HepG2 (cell line): Measurements from ENCODE around the gene ARGLU1. TPM values are rescaled to one million over a fixed set of nuclear protein-coding genes. Genes with fewer than 3 reads are reported as not detected.

ENCODE experiments used
- RCOR2 ChIP-seq: IDR thresholded peaks from 2 replicates; pipeline ENCODE4 v1.6.1; 2016; ENCODE audit warnings: missing biosample characterization, missing genetic modification reagents
- SMYD3 ChIP-seq: sonication (generic); formaldehyde crosslinking; IDR thresholded peaks from 2 replicates; pipeline ENCODE4 v1.8.1; 2023; ENCODE audit warnings: mild to moderate bottlenecking, missing genetic modification reagents
- U2AF2 ChIP-seq: fragments of 200-400 bp; formaldehyde crosslinking; IDR thresholded peaks from 2 replicates; pipeline ENCODE4 v1.6.1; 2017; ENCODE audit warnings: low read depth, mild to moderate bottlenecking, low read length
- ZEB1 ChIP-seq: IDR thresholded peaks from 2 replicates; pipeline ENCODE4 v1.6.1; 2012; ENCODE audit warnings: mild to moderate bottlenecking, low read depth, inconsistent platforms; ENCODE audit not compliant: insufficient replicate concordance
- ZNF737 ChIP-seq: sonication (generic); formaldehyde crosslinking; IDR thresholded peaks from 2 replicates; pipeline ENCODE4 v1.5.0; 2020; ENCODE audit warnings: missing genetic modification reagents, mild to moderate bottlenecking, borderline replicate concordance
- ZNF878 ChIP-seq: sonication (generic); formaldehyde crosslinking; IDR thresholded peaks from 2 replicates; pipeline ENCODE4 v1.8.1; 2023; ENCODE audit warnings: mild to moderate bottlenecking, missing genetic modification reagents, moderate library complexity
- polyA plus RNA-seq, 8 experiments: library from polyadenylated mRNA; depleted of rRNA in 3 of 8; stranded (reverse) in 7 of 8; unstranded in 1 of 8; fragments of >200 nt; fragmentation: Illumina TruSeq in 4 of 8; extraction: Trizol in 4 of 8; gene quantifications; 2 replicates each; pipeline versions ENCODE4 v1.2.1 to v1.2.3, GENCODE V29; 2011 to 2016; ENCODE audit warnings: low read depth in 4 of 8, missing spikeins in 1 of 8, mixed read lengths in 1 of 8; ENCODE audit not compliant: insufficient read depth in 1 of 8
- total RNA-seq, 5 experiments: library from RNA; depleted of rRNA; stranded (reverse); fragments of >200 nt; fragmentation: Illumina TruSeq; extraction: Trizol; gene quantifications; 2 replicates each; pipeline ENCODE4 v1.2.3, GENCODE V29; 2016; ENCODE audit warnings: low read depth in 1 of 5
- TF ChIP-seq, protein P1 (sequence below), 2 experiments: sonication (generic) in 1 of 2; formaldehyde crosslinking in 1 of 2; IDR thresholded peaks; 2 replicates each; pipeline versions ENCODE4 v1.6.1 to v1.9.0; 2014 to 2022; ENCODE audit warnings: antibody characterized with exemption in 1 of 2, borderline replicate concordance in 1 of 2, inconsistent platforms in 1 of 2, low read depth in 1 of 2, missing genetic modification reagents in 1 of 2
- TF ChIP-seq, protein P2 (sequence below): sonication (generic); formaldehyde crosslinking; IDR thresholded peaks from 2 replicates; pipeline ENCODE4 v1.4.0; 2020; ENCODE audit warnings: low read depth, mild to moderate bottlenecking, missing genetic modification reagents
- TF ChIP-seq, protein P3 (sequence below): sonication (generic); formaldehyde crosslinking; IDR thresholded peaks from 2 replicates; pipeline ENCODE4 v1.8.0; 2022; ENCODE audit warnings: mild to moderate bottlenecking, missing genetic modification reagents, moderate library complexity
- TF ChIP-seq, protein P4 (sequence below): sonication (generic); IDR thresholded peaks from 2 replicates; pipeline ENCODE4 v1.6.1; 2016; ENCODE audit warnings: low read depth, borderline replicate concordance
- TF ChIP-seq, protein P5 (sequence below): conservative IDR thresholded peaks from 2 replicates; pipeline ENCODE4 v1.6.1; 2018; ENCODE audit warnings: missing genetic modification reagents

Gene ARGLU1
- total and polyA plus RNA-seq, 2 of the 13 experiments (the other 11 are each of a cell fraction or from before 2014, with no cell fraction given): 47.1 to 70.6 TPM

DNA sequence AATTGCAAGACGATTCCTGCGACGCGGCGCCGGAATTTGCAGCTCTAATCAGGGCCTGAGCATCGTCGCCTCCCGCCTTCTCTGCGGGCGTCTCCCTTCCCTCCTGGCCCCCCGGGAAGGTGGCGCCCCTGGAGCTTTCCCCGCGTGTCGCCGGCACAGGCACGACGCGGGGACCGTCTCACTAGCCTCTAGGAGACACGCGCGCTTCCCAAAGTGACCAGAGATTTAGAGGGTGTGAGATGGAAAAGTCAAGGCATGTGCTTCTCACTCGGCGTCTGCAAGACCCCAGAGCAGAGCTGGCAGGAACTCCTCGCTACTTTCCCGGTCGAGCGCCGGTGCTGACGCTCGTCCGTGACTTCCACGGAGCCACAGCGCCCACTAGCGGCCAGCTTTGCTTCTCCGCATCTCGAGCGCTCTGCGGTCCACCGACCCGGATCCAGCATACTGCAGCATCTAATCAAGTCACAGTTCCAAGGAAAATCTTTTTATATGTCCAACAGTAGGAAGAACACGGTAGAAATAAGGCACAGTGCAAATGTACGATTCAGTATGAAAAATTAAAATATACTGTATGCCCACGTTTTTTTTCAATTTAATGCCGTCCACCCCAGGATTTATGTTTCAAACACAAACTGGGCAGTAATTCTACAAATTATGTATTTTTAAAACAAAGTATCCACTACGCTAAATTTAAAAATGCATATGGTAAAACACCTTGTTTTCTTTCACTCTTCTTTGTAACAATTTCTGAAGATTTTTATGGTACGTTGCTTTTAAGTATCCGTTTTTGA lies 31.5 kb downstream of the ARGLU1 start (continued):
- TF ChIP-seq ZNF878 (CRISPR knock-in tag) (no peak), ZNF737 (CRISPR knock-in tag) (no peak), U2AF2 (no peak), SMYD3 (CRISPR knock-in tag) (no peak), ZEB1 (no peak), RCOR2 (CRISPR knock-in tag) (no peak)
- TF ChIP-seq, protein P1, sequence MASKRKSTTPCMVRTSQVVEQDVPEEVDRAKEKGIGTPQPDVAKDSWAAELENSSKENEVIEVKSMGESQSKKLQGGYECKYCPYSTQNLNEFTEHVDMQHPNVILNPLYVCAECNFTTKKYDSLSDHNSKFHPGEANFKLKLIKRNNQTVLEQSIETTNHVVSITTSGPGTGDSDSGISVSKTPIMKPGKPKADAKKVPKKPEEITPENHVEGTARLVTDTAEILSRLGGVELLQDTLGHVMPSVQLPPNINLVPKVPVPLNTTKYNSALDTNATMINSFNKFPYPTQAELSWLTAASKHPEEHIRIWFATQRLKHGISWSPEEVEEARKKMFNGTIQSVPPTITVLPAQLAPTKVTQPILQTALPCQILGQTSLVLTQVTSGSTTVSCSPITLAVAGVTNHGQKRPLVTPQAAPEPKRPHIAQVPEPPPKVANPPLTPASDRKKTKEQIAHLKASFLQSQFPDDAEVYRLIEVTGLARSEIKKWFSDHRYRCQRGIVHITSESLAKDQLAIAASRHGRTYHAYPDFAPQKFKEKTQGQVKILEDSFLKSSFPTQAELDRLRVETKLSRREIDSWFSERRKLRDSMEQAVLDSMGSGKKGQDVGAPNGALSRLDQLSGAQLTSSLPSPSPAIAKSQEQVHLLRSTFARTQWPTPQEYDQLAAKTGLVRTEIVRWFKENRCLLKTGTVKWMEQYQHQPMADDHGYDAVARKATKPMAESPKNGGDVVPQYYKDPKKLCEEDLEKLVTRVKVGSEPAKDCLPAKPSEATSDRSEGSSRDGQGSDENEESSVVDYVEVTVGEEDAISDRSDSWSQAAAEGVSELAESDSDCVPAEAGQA (IDR thresholded peaks at IDR 0.05; ENCODE audit: low read depth): no peak
- TF ChIP-seq, protein P1 (CRISPR knock-in tag; IDR thresholded peaks at IDR 0.05; ENCODE audit: borderline replicate concordance): no peak
- TF ChIP-seq, protein P2, sequence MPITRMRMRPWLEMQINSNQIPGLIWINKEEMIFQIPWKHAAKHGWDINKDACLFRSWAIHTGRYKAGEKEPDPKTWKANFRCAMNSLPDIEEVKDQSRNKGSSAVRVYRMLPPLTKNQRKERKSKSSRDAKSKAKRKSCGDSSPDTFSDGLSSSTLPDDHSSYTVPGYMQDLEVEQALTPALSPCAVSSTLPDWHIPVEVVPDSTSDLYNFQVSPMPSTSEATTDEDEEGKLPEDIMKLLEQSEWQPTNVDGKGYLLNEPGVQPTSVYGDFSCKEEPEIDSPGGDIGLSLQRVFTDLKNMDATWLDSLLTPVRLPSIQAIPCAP (CRISPR knock-in tag): no peak
- TF ChIP-seq, protein P3, sequence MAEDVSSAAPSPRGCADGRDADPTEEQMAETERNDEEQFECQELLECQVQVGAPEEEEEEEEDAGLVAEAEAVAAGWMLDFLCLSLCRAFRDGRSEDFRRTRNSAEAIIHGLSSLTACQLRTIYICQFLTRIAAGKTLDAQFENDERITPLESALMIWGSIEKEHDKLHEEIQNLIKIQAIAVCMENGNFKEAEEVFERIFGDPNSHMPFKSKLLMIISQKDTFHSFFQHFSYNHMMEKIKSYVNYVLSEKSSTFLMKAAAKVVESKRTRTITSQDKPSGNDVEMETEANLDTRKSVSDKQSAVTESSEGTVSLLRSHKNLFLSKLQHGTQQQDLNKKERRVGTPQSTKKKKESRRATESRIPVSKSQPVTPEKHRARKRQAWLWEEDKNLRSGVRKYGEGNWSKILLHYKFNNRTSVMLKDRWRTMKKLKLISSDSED (CRISPR knock-in tag): no peak
- TF ChIP-seq, protein P4, sequence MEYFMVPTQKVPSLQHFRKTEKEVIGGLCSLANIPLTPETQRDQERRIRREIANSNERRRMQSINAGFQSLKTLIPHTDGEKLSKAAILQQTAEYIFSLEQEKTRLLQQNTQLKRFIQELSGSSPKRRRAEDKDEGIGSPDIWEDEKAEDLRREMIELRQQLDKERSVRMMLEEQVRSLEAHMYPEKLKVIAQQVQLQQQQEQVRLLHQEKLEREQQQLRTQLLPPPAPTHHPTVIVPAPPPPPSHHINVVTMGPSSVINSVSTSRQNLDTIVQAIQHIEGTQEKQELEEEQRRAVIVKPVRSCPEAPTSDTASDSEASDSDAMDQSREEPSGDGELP: no peak
- TF ChIP-seq, protein P5, sequence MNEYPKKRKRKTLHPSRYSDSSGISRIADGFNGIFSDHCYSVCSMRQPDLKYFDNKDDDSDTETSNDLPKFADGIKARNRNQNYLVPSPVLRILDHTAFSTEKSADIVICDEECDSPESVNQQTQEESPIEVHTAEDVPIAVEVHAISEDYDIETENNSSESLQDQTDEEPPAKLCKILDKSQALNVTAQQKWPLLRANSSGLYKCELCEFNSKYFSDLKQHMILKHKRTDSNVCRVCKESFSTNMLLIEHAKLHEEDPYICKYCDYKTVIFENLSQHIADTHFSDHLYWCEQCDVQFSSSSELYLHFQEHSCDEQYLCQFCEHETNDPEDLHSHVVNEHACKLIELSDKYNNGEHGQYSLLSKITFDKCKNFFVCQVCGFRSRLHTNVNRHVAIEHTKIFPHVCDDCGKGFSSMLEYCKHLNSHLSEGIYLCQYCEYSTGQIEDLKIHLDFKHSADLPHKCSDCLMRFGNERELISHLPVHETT: no peak
